ENCODE data around the gene TAP2.
A peak's percentile ranks its signal among the peaks of the same experiment; 100 is the strongest.

Gene TAP2

DNA sequence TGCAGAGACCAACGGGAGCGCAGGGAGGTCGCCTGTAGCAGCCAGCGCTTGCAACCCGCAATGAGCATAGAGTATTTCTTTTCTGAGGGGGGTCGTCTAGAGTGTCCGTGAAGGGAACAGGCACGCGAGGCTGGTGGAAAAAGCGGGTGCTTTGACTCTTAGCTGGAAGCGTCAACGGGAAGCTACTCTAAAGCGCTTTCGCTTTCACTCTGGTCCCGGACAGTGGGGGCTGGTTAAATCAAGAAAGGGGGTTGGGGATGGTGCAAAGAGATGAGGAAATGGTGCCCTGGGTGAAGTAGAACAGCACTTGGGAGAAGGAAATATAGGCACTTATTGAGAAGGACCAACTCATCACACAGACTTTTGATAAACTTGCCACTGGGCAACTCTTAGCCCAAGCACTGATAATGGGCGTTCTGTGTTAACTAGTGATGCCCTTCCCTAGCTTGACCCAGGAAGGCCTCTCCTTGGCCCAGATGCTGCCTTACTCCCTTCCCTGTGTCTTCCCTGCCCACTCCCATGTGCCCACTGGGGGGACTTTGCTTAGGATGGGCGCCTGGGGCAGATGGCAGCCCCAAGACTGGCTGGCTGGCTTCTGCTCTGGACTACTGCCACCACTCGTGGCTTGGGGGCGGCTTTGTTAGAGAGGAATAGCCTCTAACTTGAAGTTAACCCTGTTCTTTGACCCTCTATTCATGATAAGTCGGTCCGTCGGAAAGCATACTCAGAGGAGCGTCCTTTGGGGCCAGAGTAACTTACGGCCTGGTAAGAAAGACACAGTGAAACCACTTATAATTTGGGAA, 16.0 kb upstream of the TAP2 start:
- peak; percentile 8 for DNase-seq (ENCODE audit: low read depth)

DNA sequence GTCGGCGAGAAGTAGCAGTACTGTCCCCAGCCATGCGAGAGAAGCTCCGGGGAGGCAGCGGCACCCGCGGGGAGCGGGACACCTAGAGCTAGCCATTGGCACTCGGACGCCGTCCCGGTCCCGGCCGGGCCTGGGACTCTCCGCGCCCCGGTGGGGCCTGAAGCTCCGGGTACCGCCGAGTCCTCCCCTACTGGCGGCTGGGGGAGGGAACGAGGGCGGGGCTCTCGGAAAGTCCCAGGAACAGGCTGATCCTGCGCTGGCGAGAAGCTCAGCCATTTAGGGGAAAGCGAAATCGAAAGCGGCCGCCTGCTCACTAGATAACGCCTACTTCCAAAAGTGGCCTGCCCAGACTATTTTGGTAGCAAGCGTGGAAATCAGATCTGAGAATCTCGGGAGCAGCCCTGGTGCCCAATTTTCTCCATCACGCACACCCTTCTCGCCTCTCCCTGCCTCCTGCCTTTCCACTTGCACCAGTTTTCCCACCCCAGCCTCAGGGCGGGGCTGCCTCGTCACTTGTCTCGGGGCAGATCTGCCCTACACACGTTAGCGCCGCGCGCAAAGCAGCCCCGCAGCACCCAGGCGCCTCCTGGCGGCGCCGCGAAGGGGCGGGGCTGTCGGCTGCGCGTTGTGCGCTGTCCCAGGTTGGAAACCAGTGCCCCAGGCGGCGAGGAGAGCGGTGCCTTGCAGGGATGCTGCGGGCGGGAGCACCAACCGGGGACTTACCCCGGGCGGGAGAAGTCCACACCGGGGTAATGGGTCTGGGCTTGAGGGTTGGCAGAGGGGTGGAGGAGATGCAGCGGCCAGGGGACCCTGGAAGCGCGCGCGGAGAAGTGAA, 15.2 kb upstream of the TAP2 start, which contains the start of the genes PSMB9 and TAP1:
PSMB9 (plus strand) TSS at position 652 of the 835 bp plus-strand sequence; CDS start at position 690, 38 bp downstream.
TAP1 (minus strand) TSS at position 164 of the 835 bp plus-strand sequence; CDS start at position 96, 68 bp downstream.
- peak; percentile 75 for DNase-seq (ENCODE audit: low read depth)

DNA sequence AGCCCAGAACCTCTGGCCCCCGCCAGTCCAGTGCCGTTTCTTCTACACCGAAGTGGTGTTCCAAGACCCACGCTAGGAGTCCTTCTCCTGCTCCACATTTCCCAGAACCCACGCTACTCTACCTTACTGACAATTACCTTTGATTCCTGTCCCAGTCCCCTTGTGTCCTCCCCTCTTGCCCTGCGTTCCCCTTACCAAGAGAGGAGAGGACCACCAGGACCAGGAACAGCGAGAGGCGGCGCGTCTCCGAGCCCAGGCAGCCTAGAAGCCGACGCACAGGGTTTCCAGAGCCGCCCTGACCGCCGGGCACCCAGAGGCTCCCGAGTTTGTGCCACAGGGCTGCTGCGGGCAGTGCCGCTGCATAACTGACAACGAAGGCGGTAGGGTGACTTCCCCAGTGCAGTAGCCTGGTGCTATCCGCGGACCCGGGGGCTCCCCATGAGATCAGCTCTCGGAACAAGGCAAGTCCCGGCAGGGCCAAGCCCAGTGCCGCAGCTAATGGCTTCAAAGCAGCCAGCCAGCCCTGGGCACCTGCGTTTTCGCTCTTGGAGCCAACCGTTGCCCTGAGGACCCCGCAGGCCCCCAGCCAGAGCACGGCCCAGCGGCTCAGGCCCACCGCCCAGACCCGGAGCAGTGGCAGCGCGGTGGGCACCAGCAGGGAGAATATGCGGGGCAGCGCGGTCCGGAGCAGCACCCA, 14.5 kb upstream of the TAP2 start:
- DNase-seq (ENCODE audit: low read depth): peak; percentile 5

DNA sequence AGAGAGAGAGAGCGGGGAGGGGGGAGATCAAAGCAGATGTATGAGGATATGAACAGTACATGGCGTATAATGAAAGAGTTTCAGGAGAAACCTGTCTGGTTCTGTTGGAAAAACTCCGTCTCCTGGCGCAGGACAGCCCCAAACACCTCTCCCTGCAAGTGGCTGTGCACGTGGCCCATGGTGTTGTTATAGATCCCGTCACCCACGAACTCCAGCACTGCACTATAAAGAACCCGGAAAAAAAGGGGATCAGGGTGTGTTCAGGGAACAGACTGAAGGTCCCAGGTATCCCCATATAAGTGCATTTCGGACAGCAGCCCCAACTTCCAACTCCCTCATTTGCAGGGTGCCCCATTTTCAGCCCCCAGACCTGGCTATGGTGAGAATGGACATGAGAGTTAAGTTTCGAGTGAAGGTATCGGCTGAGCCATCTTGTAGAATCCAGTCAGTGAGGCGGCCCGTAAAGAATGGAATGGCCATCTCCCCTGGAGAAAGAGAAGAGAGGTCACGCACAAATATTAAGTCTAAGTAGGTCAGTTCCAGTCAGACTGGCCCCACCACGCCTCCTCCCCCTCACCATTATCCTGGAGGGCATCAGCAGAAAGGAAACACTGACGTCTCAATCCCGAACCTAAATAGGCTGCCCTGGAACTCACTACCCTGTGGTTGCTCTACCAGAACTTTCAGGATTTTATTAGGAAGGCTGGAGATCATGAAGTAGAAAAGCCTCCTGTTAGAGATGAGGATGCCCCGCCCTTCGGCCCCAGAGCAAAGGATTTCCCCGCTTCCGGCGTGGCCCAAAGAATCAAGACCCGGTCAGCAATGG, 13.7 kb upstream of the TAP2 start:
- peak; percentile 3 for DNase-seq (ENCODE audit: low read depth)

DNA sequence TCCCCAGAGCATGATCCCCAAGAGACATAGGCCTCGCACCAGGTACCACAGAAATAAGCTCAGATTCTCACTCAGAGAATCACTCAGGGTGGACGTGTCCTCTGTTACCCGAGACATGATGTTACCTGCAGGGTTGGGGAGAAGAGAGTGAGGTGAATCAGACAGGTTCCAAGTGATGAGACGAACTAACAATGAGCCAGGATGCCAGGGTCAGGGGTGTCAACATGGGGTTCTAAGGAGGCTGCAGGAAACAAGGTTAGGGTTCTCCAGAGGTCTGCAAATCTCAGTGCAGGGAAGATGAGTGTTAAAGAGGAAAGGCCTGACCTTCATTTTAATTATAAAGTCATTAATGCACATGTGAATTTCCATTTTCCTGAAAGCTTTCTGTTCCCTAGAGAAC, 12.5 kb upstream of the TAP2 start:
- DNase-seq (ENCODE audit: low read depth): no peak

DNA sequence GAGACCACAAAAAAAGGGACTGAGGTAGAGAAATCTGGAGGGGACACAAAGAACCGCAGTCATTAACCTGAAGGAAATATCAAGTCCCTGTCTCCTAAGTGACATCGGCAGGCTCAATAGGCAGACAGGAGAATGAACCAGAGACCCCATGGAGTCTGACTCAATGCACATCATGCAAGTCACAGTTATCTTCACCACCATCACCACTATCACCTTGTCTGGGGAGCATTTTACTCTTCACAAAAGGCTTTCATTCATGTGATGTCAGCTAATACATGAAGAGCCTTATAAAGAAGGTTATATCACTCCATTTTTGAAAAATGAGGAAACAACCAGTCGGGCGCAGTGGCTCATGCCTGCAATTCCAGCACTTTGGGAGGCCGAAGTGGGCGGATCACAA, 10.6 kb upstream of the TAP2 start:
- no peak for DNase-seq (ENCODE audit: low read depth)

DNA sequence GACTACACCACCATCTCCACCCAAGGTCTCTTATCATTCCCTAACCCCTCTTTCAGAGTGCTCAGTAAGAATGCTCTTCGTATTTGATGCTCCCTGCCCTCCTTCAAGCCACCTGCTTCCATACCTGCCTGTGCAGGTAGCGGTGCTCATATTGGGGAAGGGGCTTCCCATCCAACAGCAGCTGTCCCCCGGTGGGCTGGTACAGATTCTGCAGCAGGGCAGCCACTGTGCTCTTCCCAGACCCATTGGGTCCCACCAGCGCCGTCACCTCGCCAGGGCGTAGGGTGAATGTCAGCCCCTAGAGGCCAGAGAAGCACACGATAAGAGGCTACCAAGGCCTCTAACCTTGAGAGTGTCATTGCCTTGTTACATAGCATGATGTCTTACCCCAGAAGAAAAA, 9.3 kb upstream of the TAP2 start:
- DNase-seq (ENCODE audit: low read depth): no peak

DNA sequence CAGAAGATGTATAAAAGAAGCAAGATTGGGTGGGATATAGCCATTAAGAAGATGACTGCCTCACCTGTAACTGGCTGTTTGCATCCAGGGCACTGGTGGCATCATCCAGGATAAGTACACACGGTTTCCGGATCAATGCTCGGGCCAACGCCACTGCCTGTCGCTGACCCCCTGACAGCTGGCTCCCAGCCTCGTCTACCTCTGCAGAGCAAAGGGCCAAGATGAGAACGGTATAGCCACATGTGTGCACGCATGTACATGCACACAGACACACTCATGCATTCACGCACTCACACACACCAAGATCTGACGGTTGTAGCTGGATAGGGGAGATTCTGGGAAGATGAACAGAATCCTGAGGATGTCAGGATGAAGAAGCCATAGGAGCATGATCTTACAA, 8.5 kb upstream of the TAP2 start:
- DNase-seq (ENCODE audit: low read depth): no peak

DNA sequence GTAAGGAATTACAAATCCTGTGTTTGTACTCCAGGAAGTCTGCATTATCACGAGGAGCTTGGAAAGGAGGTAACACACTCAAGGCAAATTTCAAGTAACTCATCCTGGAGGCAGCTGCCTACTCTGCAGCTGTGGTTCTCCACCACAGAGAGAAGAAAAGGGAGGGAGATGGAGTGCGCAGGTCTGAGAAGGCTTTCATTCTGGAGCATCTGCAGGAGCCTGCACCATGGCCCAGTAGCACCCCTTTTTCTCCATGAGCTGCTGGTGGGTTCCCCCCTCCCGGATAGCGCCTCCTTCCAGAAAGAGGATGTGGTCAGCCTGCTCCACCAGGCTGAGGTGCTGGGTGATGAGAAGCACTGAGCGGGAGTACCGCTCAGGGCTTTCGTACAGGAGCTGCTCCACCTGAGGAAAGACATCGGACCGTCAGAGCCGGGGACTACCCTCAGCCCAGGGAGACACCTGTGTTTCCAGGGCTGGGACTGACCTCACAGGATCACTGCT, 6.9 kb upstream of the TAP2 start:
- DNase-seq (ENCODE audit: low read depth): no peak

DNA sequence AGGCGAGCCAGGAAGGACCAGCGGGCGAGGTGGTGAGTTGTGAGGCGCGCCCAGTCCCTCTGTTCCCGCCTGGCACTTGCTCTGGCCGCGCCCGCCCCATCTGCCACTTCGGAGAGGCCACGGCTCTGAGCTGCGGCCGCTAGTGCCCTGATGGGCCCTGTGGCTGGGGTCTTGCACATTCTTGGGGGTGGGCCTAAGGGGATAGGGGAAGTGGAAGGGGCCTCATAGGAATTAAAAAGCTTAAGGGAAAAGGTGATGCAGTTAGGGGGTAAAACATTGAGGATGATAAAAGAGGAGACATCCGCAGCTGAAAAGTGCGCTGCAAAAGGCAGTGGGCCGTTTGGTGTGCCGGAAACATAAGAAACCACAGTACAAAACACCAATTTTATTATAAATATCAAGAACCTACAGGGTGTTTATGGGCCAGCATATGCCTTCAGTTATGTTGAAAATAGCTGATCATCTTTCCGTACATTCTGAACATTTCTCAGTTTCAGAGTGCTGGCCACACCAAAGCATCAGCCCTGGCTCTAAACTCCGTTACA, 6.4 kb upstream of the TAP2 start:
- DNase-seq (ENCODE audit: low read depth): no peak

DNA sequence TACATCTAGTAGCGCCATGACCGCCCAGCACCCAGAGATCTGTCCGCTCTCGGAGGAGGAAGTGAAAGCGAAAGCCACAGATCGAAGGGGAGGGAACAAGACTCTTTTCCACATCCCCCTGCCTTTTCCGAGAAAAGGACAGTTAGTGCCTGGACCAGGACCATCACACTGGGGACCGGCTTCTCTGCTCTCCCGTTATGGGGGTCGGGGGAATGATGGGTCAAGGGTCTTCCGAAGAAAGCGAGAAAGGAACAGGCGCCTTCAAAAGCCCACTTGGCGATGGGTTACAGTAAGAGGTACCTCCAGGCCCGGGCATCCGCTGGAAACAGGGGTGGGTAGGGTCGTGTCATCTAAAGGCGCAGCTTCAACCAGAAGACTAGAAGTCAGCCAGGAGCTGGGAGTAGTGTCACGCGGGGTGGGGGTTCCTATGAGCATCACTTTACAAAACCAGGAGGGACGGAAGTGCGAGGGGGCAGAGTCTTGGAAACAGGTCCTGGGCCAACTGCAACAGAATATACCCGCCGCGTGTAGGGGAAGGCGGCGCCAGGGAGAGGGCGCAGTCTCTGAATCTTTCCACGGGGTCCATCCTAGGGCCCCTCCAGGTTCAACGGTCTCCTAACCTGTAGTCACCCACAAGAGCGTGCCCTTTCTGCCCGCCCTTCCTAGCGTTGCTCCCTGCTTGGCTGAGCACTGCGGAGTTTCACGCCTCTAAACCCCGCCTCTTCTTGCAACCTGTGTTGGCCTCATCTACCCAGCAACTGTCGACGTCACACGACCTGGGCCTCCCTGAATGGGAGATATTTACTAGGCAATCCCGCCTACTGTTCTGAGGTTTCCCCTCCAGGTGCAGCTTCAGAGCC, 5.7 kb upstream of the TAP2 start, which contains the start of gene PSMB8:
PSMB8 (minus strand) TSS at position 69 of the 860 bp plus-strand sequence; CDS start at position 18, 51 bp downstream.
- DNase-seq (ENCODE audit: low read depth): peak; percentile 71

DNA sequence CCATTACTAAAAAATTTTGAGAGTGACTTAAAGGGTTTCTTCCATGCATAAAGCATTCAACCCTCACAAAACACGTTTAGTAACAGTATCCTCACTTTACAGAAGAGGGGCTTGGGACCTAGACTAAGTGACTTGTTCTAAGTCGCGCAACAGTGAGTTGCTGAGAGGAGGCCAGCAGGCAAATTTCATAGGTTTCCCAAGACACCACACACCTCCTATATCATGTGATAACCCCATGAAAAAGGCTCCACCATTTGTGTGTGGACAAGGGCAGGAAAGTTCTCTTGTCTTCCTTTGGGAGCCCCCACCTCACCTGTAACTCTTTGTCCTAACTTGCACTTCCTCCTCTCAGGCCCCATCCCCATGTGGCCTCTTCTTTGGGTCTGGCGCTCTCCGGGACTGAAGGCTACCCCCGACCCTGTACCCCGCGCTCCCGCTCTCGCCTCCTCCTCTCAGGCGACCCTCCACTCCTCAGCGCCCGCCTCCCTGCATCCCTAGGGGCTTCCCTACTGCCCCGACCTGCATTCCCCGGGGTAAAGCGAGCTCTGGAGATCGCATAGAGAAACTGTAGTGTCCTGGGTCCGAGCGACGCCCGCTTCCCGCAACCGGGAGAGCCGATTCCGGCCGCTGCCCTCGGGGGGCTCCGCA, 4.9 kb upstream of the TAP2 start:
- DNase-seq (ENCODE audit: low read depth): no peak

DNA sequence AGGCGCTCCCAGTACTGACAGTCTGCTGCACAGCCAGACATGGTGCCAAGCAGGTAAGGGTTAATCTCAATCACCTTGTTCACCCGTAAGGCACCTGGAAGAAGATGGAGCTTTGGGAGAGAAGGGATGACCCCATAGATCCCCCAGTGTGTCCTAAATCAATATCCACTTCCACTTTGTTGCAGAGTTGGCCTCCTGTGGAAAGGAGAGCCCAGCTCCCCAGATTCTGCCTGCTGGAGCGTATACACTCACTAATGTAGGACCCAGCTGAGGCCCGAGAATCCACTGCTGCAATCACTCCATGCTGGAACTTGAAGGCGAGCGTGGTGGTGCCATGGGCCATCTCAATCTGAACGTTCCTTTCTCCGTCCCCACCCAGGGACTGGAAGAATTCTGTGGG, 4.2 kb upstream of the TAP2 start:
- DNase-seq (ENCODE audit: low read depth): no peak

DNA sequence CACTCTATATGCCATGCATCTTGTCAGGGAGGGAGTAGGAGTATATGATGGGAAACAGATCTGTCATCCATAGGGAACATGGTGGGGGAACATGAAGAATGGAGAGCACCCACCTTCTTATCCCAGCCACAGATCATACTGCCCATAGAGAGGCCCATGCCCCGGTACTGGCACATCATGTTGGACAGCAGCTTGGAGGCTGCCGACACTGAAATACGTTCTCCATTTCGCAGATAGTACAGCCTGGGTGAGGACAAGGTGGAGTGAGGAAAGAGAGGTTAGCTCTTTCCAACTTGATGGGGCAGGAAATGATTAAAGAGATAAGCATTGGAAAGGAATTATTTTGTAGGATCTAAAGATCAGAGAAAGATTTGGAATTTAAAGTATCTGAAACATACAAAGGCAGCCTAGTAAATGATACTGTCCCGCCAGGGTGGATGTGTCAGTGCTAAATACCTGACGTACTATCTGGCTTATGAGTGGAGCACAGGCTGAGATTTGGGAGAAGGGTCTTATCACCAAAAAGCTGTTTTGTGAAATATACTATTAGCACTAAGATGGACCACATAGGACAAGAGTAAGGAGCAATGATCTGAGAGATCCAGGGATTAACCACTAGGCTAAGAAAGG, 3.6 kb upstream of the TAP2 start:
- DNase-seq (ENCODE audit: low read depth): no peak

DNA sequence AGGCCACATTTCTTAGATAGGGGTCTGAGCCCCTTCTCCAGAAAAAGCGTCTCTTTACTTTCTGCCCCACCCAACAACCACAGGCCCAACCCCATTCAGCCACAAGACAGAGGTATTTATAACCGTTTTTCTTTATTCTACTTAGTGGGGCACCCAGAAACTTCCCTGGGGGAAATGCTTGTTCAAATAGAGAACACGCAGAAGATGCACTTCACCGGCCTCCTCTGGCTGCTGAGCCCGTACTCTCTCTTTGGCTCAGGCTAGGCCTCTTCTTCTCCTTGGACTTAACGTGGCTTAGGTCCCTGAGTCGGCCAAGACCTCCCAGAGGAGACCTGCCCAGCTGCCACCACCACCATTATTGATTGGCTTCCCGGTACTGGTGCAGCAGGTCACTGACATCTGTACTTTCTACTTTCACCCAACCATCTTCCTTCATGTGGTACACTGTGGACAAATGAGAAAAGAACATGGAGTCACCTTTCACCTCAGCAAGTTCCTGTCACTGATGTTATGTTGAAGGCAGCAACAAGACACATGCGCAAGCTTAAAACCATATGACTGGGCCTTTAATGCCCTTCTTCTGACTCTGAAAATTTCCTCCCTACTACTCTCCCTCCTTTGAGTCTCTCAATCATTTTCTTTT, 2.2 kb upstream of the TAP2 start:
- DNase-seq (ENCODE audit: low read depth): no peak

DNA sequence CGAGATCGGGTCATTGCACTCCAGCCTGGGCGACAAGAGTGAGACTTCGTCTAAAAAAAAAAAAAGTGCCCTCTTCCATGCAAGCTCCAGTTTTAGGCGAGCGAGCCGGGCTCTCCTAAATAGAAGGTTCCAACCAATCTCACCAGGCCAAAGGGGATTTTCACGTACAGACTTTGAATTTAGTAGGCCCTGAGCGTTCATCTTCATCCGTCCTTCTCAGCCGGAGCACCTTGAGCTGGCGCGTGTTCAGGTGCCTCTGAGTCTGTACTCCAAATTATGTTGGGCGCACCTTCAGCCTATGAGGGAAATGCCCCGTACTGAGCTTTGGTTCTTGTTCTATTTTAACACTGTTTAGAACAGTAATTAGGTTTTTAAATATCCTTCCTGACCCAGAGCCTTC, 817 bp upstream of the TAP2 start:
- DNase-seq (ENCODE audit: low read depth): no peak

DNA sequence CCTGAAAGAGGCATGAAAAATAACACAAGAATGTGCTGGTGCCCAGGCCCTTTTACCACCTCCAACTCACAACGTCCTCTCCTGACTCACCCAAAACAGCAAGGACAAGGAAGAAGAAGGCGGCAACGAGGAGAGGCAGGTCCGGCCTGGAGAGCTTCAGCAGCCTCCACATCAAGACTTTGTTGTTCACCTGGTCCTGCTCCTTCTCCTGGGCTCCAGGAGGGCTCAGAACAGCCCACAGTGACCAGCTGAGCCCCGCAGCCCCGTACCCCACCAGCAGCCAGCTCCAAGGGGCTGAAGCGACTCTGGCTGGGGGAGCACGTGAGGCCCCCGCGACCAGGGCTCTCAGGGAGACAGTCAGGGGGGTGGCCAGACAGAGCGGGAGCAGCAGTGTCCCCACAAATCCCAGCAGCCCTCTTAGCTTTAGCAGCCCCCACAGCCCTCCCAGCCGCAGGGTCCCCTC, 857 bp downstream of the TAP2 start:
- DNase-seq (ENCODE audit: low read depth): no peak

DNA sequence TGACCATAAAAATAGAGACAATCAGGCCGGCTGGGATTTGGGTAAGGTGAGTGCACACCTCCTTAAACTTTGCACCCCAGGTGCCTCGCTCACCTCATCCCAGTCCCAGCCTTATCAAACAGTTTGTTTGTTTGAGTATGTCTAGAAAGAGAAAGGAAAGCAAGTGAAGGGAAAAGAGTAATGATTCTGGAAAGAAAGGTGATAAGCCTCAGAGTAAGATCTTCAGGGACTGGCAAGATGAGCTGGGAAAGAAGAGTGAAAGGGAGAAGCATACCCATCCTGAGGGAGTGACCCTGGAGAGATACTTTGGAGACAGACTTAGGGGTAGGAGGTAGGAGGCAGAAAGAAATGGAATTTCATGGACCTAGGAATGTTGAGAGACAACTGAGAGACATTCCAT, 1.7 kb downstream of the TAP2 start:
- no peak for DNase-seq (ENCODE audit: low read depth)

Data from GM04503 (cell line).